ENCODE results near the gene LSP1.

Gene LSP1

GRCh38 chr11:1855886-1856265 lies 3.0 kb downstream of the LSP1 start:
- TF ChIP-seq CTCF (IDR thresholded peaks at IDR 0.05; ENCODE audit: low read depth, low read length): no peak
- DNase-seq (ENCODE audit: extremely low read depth, low read depth): no peak

DNA sequence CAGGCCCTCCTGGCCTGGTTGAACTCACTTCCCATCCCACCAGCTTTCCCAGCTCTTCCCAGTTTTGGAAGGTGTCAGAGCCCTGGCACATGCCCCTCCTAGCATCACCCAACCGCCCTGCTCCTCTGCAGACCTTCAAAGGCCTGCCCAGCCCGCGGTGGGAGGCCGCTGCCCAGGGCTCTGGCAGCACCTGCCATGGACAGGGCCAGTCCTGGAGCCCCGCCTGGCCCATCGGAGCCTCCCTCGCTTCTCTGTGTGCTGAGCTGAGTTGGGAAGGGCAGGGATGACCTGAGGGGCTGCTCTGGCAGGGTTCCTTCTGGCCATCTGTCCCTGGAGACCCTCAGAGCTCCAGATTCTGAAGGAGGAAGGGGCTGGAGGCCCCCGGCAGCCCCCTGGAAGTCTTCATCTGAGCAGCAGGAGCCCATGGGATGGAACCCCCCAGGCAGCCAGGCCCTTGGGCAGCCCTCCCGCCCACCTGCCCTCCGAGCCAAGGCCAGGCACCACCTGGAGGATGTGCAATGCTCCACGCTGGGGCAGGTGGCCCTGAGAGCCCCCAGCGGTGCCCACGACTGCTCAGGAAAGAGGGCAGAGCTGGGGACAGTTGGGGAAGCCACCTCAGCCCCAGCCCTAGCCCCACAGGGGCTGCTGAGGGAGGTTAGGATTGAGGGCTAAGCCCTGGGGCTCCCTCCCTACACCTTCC lies 3.6 kb downstream of the LSP1 start:
- DNase-seq (ENCODE audit: extremely low read depth, low read depth): no peak
- TF ChIP-seq CTCF (IDR thresholded peaks at IDR 0.05; ENCODE audit: low read depth, low read length): no peak

DNA sequence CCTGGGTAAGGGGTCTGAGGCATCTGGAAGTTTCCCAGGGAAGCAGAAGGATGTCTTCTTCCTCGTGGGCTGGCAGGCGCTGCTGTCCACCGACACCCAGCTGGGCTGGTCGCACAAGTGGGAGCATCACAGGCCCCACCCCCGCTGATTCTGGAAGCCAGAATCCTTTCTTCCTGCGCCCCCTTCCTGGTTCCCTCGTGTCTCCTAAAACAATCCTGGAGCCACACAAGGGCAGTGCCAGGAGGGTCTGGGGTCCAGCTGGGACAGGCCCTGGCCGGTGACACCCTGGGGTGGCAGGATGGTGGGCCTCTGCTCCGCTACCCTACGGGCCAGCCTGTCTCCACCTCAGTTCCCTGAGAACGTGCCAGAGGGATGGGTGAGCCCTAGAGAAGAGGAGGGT lies 4.2 kb downstream of the LSP1 start:
- DNase-seq (ENCODE audit: extremely low read depth, low read depth): no peak
- TF ChIP-seq CTCF (IDR thresholded peaks at IDR 0.05; ENCODE audit: low read depth, low read length): no peak

DNA sequence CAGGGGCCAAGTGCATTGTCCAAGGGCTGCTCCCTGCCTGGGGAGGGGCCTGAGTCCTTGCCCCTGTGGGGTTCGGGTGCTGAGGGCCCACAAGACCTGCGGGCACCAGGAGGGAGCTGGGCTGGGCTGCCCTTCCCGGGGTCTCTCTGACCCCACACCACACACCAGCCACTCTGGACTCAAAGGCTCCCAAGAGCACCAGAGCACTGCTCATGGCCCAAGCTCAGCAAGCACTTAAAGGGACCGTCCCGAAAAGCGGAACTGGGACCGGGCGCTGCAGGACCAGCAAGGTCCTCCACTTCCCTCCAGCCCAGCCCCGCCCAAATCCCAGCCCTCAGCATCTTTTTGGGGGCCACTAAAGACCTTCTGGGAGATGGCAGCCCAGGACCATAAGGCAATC lies 5.3 kb downstream of the LSP1 start:
- DNase-seq (ENCODE audit: extremely low read depth, low read depth): no peak
- no peak for TF ChIP-seq CTCF (IDR thresholded peaks at IDR 0.05; ENCODE audit: low read depth, low read length)

DNA sequence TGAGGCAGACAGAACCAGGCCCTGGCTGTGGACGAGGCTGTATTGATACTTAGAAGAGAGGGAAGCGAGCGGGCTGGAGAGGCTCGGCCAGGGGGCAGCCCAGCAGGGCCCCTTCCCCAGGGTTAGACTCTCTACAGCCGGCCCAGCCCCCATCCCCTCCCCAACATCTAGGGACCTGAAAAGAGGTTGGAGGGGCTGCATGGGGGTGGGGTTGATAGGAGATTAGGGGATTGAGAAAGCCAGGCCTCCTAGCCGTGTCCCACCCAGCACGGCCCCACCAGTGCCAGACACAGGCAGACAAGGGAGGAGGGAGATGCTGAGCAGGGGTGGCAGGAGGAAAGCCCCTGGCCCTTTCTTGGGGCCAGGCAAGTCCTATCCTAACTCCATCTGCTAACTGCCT lies 5.7 kb downstream of the LSP1 start:
- DNase-seq (ENCODE audit: extremely low read depth, low read depth): no peak
- TF ChIP-seq CTCF (IDR thresholded peaks at IDR 0.05; ENCODE audit: low read depth, low read length): no peak

- no peak for DNase-seq (ENCODE audit: extremely low read depth, low read depth)
- no peak for TF ChIP-seq CTCF (IDR thresholded peaks at IDR 0.05; ENCODE audit: low read depth, low read length)
Observed at GRCh38 chr11:1859004-1859403, 6.1 kb downstream of the LSP1 start.

DNA sequence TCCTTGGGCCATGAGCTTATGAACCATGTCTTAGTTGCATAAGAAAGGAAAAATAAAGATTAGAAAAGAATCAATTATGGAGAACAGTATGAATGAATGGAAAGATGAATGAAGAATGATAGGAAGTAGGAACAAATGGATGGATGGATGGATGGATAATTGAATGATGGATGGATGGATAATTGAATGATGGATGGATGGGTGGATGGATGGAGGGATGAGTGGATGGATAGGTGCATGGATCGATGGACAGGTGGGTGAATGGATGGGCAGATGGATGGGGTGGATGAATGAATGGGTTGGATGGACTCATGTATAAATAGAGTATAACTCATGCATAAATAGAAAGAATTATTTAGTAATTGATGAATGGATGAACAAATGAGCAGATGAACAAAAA lies 7.2 kb downstream of the LSP1 start:
- DNase-seq (ENCODE audit: extremely low read depth, low read depth): no peak
- TF ChIP-seq CTCF (IDR thresholded peaks at IDR 0.05; ENCODE audit: low read depth, low read length): no peak

All from AG09319 (cell line).